Endothelial cell of umbilical vein (primary cell): ENCODE measurements around the gene CUX1.

Experiments used
- POLR2A ChIP-seq: IDR thresholded peaks from 2 replicates; pipeline ENCODE4 v1.6.1; 2012; ENCODE audit warnings: low read depth, mild to moderate bottlenecking, control low read depth, low read length
- TF ChIP-seq, protein P1 (sequence below), 2 donors: IDR thresholded peaks; 1 replicate in 1 of 2; 2 replicates in 1 of 2; pipeline ENCODE4 v1.5.1; 2011; ENCODE audit warnings: low read length in 2 of 2, mild to moderate bottlenecking in 2 of 2, moderate library complexity in 2 of 2, control low read depth in 1 of 2, inconsistent platforms in 1 of 2, low read depth in 1 of 2; ENCODE audit not compliant: insufficient read depth in 1 of 2; ENCODE audit errors: extremely low read depth in 1 of 2

- TF ChIP-seq, protein P1, sequence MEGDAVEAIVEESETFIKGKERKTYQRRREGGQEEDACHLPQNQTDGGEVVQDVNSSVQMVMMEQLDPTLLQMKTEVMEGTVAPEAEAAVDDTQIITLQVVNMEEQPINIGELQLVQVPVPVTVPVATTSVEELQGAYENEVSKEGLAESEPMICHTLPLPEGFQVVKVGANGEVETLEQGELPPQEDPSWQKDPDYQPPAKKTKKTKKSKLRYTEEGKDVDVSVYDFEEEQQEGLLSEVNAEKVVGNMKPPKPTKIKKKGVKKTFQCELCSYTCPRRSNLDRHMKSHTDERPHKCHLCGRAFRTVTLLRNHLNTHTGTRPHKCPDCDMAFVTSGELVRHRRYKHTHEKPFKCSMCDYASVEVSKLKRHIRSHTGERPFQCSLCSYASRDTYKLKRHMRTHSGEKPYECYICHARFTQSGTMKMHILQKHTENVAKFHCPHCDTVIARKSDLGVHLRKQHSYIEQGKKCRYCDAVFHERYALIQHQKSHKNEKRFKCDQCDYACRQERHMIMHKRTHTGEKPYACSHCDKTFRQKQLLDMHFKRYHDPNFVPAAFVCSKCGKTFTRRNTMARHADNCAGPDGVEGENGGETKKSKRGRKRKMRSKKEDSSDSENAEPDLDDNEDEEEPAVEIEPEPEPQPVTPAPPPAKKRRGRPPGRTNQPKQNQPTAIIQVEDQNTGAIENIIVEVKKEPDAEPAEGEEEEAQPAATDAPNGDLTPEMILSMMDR (IDR thresholded peaks at IDR 0.05; ENCODE audit: extremely low read depth in 1 of 2, insufficient read depth in 1 of 2, low read depth in 1 of 2, low read length in 2 of 2) = no peak
- TF ChIP-seq POLR2A = no peak
These were observed 60.6 kb downstream of the CUX1 start for GRCh38 chr7:101877882-101878591.
